ENCODE results near the gene CCDC134. TPM values are rescaled to one million over a fixed set of nuclear protein-coding genes. Genes with fewer than 3 reads are reported as not detected.
A peak's percentile ranks its signal among the peaks of the same experiment; 100 is the strongest.

Gene CCDC134
- total RNA-seq, 1 donor from 2014 or later, result 19.7 TPM

GRCh38 chr22:41801886-41802285 lies 1.4 kb downstream of the CCDC134 start:
- H3K4me1 Mint-ChIP-seq, result peaks cover 39% of the 10 kb centered on the region
- H3K9me3 Mint-ChIP-seq, result no peaks in the 10 kb centered on the region
- no peaks in the 10 kb centered on the region for H3K27me3 Mint-ChIP-seq
- DNase-seq, result no peak
- intact Hi-C loops (cut with micrococcal nuclease), result loop anchor here (2.0 to 5.0 kb wide), 3 partner anchors 55 to 113 kb away; partner anchors contain the start of gene SNU13
- peak overlapping the region; percentile 97 for H3K27ac Mint-ChIP-seq
- H3K36me3 Mint-ChIP-seq (ENCODE audit: low read depth), result peaks cover 20% of the 10 kb centered on the region
- H3K4me3 Mint-ChIP-seq, result peak overlapping the region; percentile 94

DNA sequence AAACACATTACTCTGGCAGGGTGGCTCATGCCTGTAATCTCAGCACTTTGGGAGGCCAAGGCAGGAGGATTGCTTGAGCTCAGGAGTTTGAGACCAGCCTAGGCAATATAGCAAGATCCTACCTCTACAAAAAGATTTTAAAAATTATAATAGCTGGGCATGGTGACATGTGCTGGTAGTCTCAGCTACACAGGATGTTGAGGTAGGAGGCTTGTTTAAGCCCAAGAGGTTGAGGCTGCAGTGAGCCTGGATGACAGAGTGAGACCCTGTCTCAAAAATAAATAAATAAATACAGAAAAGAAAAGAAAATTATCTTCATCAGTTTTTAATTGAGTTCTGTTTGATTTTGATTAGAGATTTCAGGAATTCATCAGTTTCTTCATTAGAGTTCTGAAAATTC lies 5.2 kb downstream of the CCDC134 start:
- H3K4me3 Mint-ChIP-seq, result no peak overlapping the region

GRCh38 chr22:41808400-41808799 lies 7.9 kb downstream of the CCDC134 start:
- H3K27me3 Mint-ChIP-seq, result no peaks in the 10 kb centered on the region
- H3K9me3 Mint-ChIP-seq, result no peaks in the 10 kb centered on the region
- peaks cover 29% of the 10 kb centered on the region for H3K36me3 Mint-ChIP-seq (ENCODE audit: low read depth)
- intact Hi-C loops (cut with micrococcal nuclease), result no loop called here
- H3K4me1 Mint-ChIP-seq, result peaks cover 14% of the 10 kb centered on the region
- no peak for DNase-seq
- H3K27ac Mint-ChIP-seq, result no peak overlapping the region
- no peak overlapping the region for H3K4me3 Mint-ChIP-seq

More for the DNA sequence above, 5.2 kb downstream of the CCDC134 start:
- no peak overlapping the region for H3K27ac Mint-ChIP-seq
- no peak for DNase-seq
- H3K9me3 Mint-ChIP-seq, result no peaks in the 10 kb centered on the region
- H3K27me3 Mint-ChIP-seq, result no peaks in the 10 kb centered on the region
- peaks cover 25% of the 10 kb centered on the region for H3K36me3 Mint-ChIP-seq (ENCODE audit: low read depth)
- intact Hi-C loops (cut with micrococcal nuclease), result no loop called here
- peaks cover 30% of the 10 kb centered on the region for H3K4me1 Mint-ChIP-seq

- H3K27ac Mint-ChIP-seq, result no peak overlapping the region
- H3K36me3 Mint-ChIP-seq (ENCODE audit: low read depth), result peaks cover 32% of the 10 kb centered on the region
- peaks cover 3% of the 10 kb centered on the region for H3K4me1 Mint-ChIP-seq
- H3K9me3 Mint-ChIP-seq, result no peaks in the 10 kb centered on the region
- no peak overlapping the region for H3K4me3 Mint-ChIP-seq
- intact Hi-C loops (cut with micrococcal nuclease), result no loop called here
- DNase-seq, result no peak
- H3K27me3 Mint-ChIP-seq, result no peaks in the 10 kb centered on the region
These were observed 9.5 kb downstream of the CCDC134 start for GRCh38 chr22:41810022-41810421.

DNA sequence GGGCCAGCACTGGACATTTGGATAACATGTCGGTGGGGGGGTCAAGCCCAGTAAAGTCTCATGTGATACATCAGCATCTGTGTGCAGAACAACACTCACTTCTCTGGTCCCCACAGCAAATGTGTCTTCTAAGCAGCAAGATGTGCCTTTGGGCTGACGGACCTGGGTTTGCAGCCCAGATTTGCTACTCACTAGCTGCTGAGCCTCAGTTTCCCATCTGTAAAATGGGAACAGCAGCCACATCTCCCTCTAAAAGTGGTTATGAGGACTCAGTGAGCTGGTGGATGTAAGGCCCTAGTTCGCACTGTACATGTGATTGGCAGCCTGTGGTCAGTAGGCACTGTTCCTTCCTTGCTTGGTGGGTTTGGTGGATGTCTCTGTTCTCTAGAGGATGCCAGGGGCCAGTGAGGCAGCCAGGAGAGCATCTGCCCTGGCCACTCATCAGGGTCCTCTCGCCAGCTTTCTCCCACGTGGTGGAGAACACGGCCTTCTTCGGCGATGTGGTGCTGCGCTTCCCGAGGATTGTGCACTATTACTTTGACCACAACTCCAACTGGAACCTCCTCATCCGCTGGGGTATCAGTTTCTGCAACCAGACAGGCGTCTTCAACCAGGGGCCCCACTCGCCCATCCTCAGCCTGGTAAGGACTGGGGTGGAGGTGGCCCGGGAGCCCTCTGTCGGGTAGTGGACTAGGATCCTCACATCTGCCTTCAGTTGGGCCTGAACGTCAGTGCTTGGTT lies 12.5 kb downstream of the CCDC134 start:
- Mint-ChIP-seq H3K4me1 (peaks cover 6% of the 10 kb centered on the region), H3K36me3 (ENCODE audit: low read depth) (peaks cover 41% of the 10 kb centered on the region), H3K27me3 (no peaks in the 10 kb centered on the region), H3K9me3 (no peaks in the 10 kb centered on the region), H3K4me3 (no peak overlapping the region), H3K27ac (no peak overlapping the region)
- no peak for DNase-seq
- intact Hi-C loops (cut with micrococcal nuclease), result no loop called here

- Mint-ChIP-seq H3K27ac (no peak overlapping the region), H3K36me3 (ENCODE audit: low read depth) (peaks cover 42% of the 10 kb centered on the region), H3K4me3 (no peak overlapping the region), H3K4me1 (peaks cover 4% of the 10 kb centered on the region), H3K27me3 (no peaks in the 10 kb centered on the region), H3K9me3 (no peaks in the 10 kb centered on the region)
- intact Hi-C loops (cut with micrococcal nuclease), result no loop called here
- no peak for DNase-seq
These were observed 13.4 kb downstream of the CCDC134 start for GRCh38 chr22:41813726-41814410.

- intact Hi-C loops (cut with micrococcal nuclease), result no loop called here
- Mint-ChIP-seq H3K4me3 (no peak overlapping the region), H3K9me3 (no peaks in the 10 kb centered on the region), H3K4me1 (peaks cover 4% of the 10 kb centered on the region), H3K36me3 (ENCODE audit: low read depth) (peaks cover 35% of the 10 kb centered on the region), H3K27ac (no peak overlapping the region), H3K27me3 (no peaks in the 10 kb centered on the region)
- no peak for DNase-seq
These were observed 15.2 kb downstream of the CCDC134 start for GRCh38 chr22:41815716-41816115.

DNA sequence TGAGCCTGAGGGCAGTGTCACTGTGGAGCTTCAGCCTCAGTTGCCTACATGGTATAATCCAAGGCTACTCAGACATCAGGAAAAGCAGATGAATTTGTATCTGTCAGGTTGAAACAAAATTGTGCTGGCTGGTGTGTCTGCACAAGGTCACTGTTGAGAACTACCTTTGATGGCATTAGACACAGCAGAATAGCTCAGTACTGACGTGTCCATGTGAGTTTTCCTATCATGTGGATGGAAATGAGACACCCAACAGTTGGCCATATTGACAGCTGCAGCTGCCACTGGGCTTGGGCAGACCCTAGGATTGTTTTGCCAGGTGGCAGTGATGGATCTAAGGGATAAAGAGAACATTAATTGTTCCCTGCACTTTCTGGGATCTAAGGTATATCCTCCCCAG lies 15.8 kb downstream of the CCDC134 start:
- H3K9me3 Mint-ChIP-seq, result no peaks in the 10 kb centered on the region
- H3K27ac Mint-ChIP-seq, result no peak overlapping the region
- no peak for DNase-seq
- intact Hi-C loops (cut with micrococcal nuclease), result no loop called here
- H3K4me3 Mint-ChIP-seq, result no peak overlapping the region
- H3K36me3 Mint-ChIP-seq (ENCODE audit: low read depth), result peaks cover 33% of the 10 kb centered on the region
- H3K27me3 Mint-ChIP-seq, result no peaks in the 10 kb centered on the region
- H3K4me1 Mint-ChIP-seq, result peaks cover 4% of the 10 kb centered on the region

GRCh38 chr22:41816871-41817270 lies 16.4 kb downstream of the CCDC134 start:
- intact Hi-C loops (cut with micrococcal nuclease), result no loop called here
- Mint-ChIP-seq H3K27ac (no peak overlapping the region), H3K36me3 (ENCODE audit: low read depth) (peaks cover 28% of the 10 kb centered on the region), H3K27me3 (no peaks in the 10 kb centered on the region), H3K9me3 (no peaks in the 10 kb centered on the region), H3K4me1 (peaks cover 9% of the 10 kb centered on the region), H3K4me3 (no peak overlapping the region)
- DNase-seq, result no peak

GRCh38 chr22:41818011-41818410 lies 17.5 kb downstream of the CCDC134 start:
- H3K4me3 Mint-ChIP-seq, result no peak overlapping the region
- H3K27ac Mint-ChIP-seq, result no peak overlapping the region
- peaks cover 29% of the 10 kb centered on the region for H3K36me3 Mint-ChIP-seq (ENCODE audit: low read depth)
- intact Hi-C loops (cut with micrococcal nuclease), result no loop called here
- no peaks in the 10 kb centered on the region for H3K9me3 Mint-ChIP-seq
- DNase-seq, result no peak
- no peaks in the 10 kb centered on the region for H3K27me3 Mint-ChIP-seq
- H3K4me1 Mint-ChIP-seq, result peaks cover 19% of the 10 kb centered on the region

DNA sequence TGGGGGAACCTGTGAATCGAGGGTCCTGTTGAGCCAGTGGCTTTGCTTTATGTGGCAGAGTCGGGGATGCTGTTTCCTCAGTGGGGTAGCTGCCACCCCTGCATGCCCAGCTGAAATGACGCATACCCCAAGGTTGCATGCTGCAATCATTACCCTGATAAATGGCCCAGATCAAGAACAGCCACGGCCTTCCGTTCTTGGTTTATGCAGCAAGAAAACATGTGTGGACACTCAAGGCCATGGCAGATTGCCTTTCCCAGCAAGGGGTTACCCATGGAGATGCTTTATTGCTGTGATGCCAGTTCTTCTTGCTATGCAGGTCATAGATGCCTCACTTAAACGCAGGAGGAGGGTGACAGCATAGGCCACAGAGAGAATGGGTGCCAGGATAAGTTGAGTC lies 18.1 kb downstream of the CCDC134 start:
- no peak for DNase-seq
- H3K27ac Mint-ChIP-seq, result no peak overlapping the region
- peaks cover 25% of the 10 kb centered on the region for H3K36me3 Mint-ChIP-seq (ENCODE audit: low read depth)
- H3K4me3 Mint-ChIP-seq, result no peak overlapping the region
- no peaks in the 10 kb centered on the region for H3K9me3 Mint-ChIP-seq
- peaks cover 19% of the 10 kb centered on the region for H3K4me1 Mint-ChIP-seq
- no peaks in the 10 kb centered on the region for H3K27me3 Mint-ChIP-seq
- intact Hi-C loops (cut with micrococcal nuclease), result no loop called here

GRCh38 chr22:41819257-41819656 lies 18.8 kb downstream of the CCDC134 start:
- Mint-ChIP-seq H3K4me1 (peaks cover 24% of the 10 kb centered on the region), H3K36me3 (ENCODE audit: low read depth) (peaks cover 27% of the 10 kb centered on the region), H3K27ac (no peak overlapping the region), H3K9me3 (no peaks in the 10 kb centered on the region), H3K27me3 (no peaks in the 10 kb centered on the region), H3K4me3 (no peak overlapping the region)
- intact Hi-C loops (cut with micrococcal nuclease), result no loop called here
- no peak for DNase-seq

DNA sequence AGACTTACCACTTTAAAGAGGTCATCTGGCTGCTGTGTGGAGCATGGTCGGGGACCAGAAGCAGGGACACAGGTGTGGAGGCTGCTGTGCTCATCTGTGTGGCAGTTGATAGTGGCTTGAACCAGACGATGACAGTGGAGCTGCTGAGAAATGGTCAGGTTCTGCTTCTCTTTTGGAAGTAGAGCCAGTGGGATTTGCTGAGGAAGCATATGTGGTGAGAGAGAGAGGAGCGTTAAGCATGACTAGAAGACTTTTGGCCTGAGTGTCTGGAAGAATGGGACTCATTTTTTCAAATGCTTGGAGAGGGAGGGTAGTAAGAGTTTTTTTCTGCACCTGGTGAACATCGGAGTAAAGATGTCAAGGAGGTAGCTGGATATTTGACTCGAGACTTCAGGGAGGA lies 20.0 kb downstream of the CCDC134 start:
- Mint-ChIP-seq H3K27me3 (no peaks in the 10 kb centered on the region), H3K36me3 (ENCODE audit: low read depth) (peaks cover 30% of the 10 kb centered on the region), H3K9me3 (no peaks in the 10 kb centered on the region), H3K27ac (peak overlapping the region; percentile 12), H3K4me3 (no peak overlapping the region), H3K4me1 (peaks cover 27% of the 10 kb centered on the region)
- intact Hi-C loops (cut with micrococcal nuclease), result no loop called here
- no peak for DNase-seq

- no peak for DNase-seq
- Mint-ChIP-seq H3K4me1 (peaks cover 26% of the 10 kb centered on the region), H3K9me3 (no peaks in the 10 kb centered on the region), H3K27me3 (no peaks in the 10 kb centered on the region), H3K4me3 (no peak overlapping the region), H3K36me3 (ENCODE audit: low read depth) (peaks cover 29% of the 10 kb centered on the region), H3K27ac (peak overlapping the region; percentile 89)
- intact Hi-C loops (cut with micrococcal nuclease), result loop anchor here (1.0 kb wide), 3 partner anchors 36 to 120 kb away; no protein-coding TSS in a partner anchor
These were observed 21.2 kb downstream of the CCDC134 start for GRCh38 chr22:41821471-41822316.

Measured in activated CD4-positive, alpha-beta T cell treated with anti-CD3 and anti-CD28 coated beads, Interleukin-2, amount 10 ng/mL, durations not matched to agents 24 days and 14 days (primary cell).